ENCODE measurements around the gene ZNF37A.
"Not testable (repeated sequence)": the region's sequence is repeated elsewhere in the genome, so short reads cannot be mapped to it uniquely, and the experiment has no call there.

The ZNF37A gene

GRCh38 chr10:38150891-38151463, 56.8 kb downstream of the ZNF37A start:
- not testable (repeated sequence) for DNase-seq

- DNase-seq: no peak
Measured at GRCh38 chr10:38156416-38157269, 62.5 kb downstream of the ZNF37A start.

GRCh38 chr10:38157270-38157685, 63.1 kb downstream of the ZNF37A start:
- DNase-seq: no peak

GRCh38 chr10:38159004-38159403, 64.9 kb downstream of the ZNF37A start:
- DNase-seq: no peak

GRCh38 chr10:38163617-38164016, 69.5 kb downstream of the ZNF37A start:
- no peak for DNase-seq

GRCh38 chr10:38174336-38174735, 80.2 kb downstream of the ZNF37A start:
- DNase-seq: no peak

- no peak for DNase-seq
Measured at GRCh38 chr10:38184477-38184876, 90.3 kb downstream of the ZNF37A start.
